Jurkat, Clone E6-1 (cell line): Measurements from ENCODE around the gene TARP.

Experiments
- DNase-seq: peaks from one replicate; pipeline ENCODE4 v3.0.0-alpha.2; 2011; ENCODE audit warnings: low read depth, low spot score
- H3K4me3 ChIP-seq: 2 replicates; pipeline ENCODE4 v1.5.1; 2011; ENCODE audit warnings: mild to moderate bottlenecking, low read length, control low read depth, moderate library complexity

Gene TARP

GRCh38 chr7:38229884-38230642 is 43.4 kb downstream of the TARP start:
- no peak overlapping the region for H3K4me3 ChIP-seq
- DNase-seq = no peak

GRCh38 chr7:38229386-38229785 is 44.0 kb downstream of the TARP start:
- no peak for DNase-seq

GRCh38 chr7:38224392-38224791 is 49.0 kb downstream of the TARP start:
- no peak for DNase-seq

More at GRCh38 chr7:38229386-38229785, 44.0 kb downstream of the TARP start:
- H3K4me3 ChIP-seq = no peak overlapping the region

GRCh38 chr7:38223306-38223705 is 50.1 kb downstream of the TARP start:
- no peak overlapping the region for H3K4me3 ChIP-seq
- no peak for DNase-seq

More at GRCh38 chr7:38224392-38224791, 49.0 kb downstream of the TARP start:
- H3K4me3 ChIP-seq = no peak overlapping the region

GRCh38 chr7:38222481-38223096 is 50.8 kb downstream of the TARP start:
- DNase-seq = peak; percentile 70
- H3K4me3 ChIP-seq = no peak overlapping the region

GRCh38 chr7:38220452-38220851 is 53.0 kb downstream of the TARP start:
- no peak overlapping the region for H3K4me3 ChIP-seq
- no peak for DNase-seq

- DNase-seq = no peak
- H3K4me3 ChIP-seq = no peak overlapping the region
Measured at GRCh38 chr7:38217672-38218071, 55.8 kb downstream of the TARP start.

GRCh38 chr7:38215735-38216670 is 57.4 kb downstream of the TARP start:
- no peak overlapping the region for H3K4me3 ChIP-seq
- DNase-seq = peak; percentile 76

GRCh38 chr7:38215115-38215514 is 58.3 kb downstream of the TARP start:
- no peak overlapping the region for H3K4me3 ChIP-seq
- no peak for DNase-seq

GRCh38 chr7:38211940-38212339 is 61.5 kb downstream of the TARP start:
- no peak for DNase-seq
- H3K4me3 ChIP-seq = no peak overlapping the region

- no peak for DNase-seq
- H3K4me3 ChIP-seq = no peak overlapping the region
Measured at GRCh38 chr7:38211486-38211885, 62.0 kb downstream of the TARP start.
